GM18499 (cell line): ENCODE results near the gene EMC9.

Experiments used
- ATAC-seq: cut with Tn5 transposase; IDR thresholded peaks from one replicate; pipeline ENCODE4 v1.9.1; 2021; ENCODE audit warnings: moderate number of reproducible peaks; ENCODE audit not compliant: insufficient read depth, unreplicated experiment

EMC9 gene

GRCh38 chr14:24141097-24141880, at the start of gene EMC9:
EMC9 (minus strand) TSS chr14:24141591; CDS start chr14:24141304, 287 bp downstream.
- peak; percentile 72 for ATAC-seq

GRCh38 chr14:24190416-24190815, 49.0 kb upstream of the EMC9 start:
- ATAC-seq: no peak

- no peak for ATAC-seq
These were observed 48.1 kb upstream of the EMC9 start for GRCh38 chr14:24189460-24189859.

- no peak for ATAC-seq
These were observed 47.6 kb upstream of the EMC9 start for GRCh38 chr14:24189059-24189375.

- peak; percentile 55 for ATAC-seq
These were observed 47.1 kb upstream of the EMC9 start, which contains the start of gene IPO4 for GRCh38 chr14:24188251-24189058. IPO4 (minus strand) TSS chr14:24188816; CDS start chr14:24188787, 29 bp downstream.

- ATAC-seq: no peak
These were observed 46.1 kb upstream of the EMC9 start for GRCh38 chr14:24187539-24187915.

- ATAC-seq: no peak
These were observed 45.6 kb upstream of the EMC9 start for GRCh38 chr14:24186831-24187538.

GRCh38 chr14:24185741-24186140, 44.4 kb upstream of the EMC9 start:
- no peak for ATAC-seq

- ATAC-seq: no peak
These were observed 43.6 kb upstream of the EMC9 start for GRCh38 chr14:24185026-24185425.

- ATAC-seq: no peak
These were observed 42.9 kb upstream of the EMC9 start for GRCh38 chr14:24184104-24184970.

GRCh38 chr14:24183014-24183481, 41.7 kb upstream of the EMC9 start:
- no peak for ATAC-seq

GRCh38 chr14:24182110-24182882, 40.9 kb upstream of the EMC9 start:
- ATAC-seq: no peak

- no peak for ATAC-seq
These were observed 40.1 kb upstream of the EMC9 start for GRCh38 chr14:24181371-24182077.

GRCh38 chr14:24179961-24180796, 38.8 kb upstream of the EMC9 start:
- no peak for ATAC-seq

- no peak for ATAC-seq
These were observed 38.0 kb upstream of the EMC9 start for GRCh38 chr14:24179294-24179960.

GRCh38 chr14:24178399-24179178, 37.2 kb upstream of the EMC9 start:
- no peak for ATAC-seq
